HCT116 (cell line): ENCODE results near the gene SPG21. TPM values are rescaled to one million over a fixed set of nuclear protein-coding genes. Genes with fewer than 3 reads are reported as not detected.

Experiments used
- ATAC-seq: fragments of 200-7000 bp; cut with Tn5 transposase; 2 replicates; pipeline ENCODE4 v1.9.1; 2020; ENCODE audit warnings: mild to moderate bottlenecking, moderate library complexity
- BruUV-seq: library from RNA; stranded (reverse); fragments of 400-500 nt; replicated peaks from 2 replicates; lab custom pipeline; 2021; lab: Mats Ljungman, UMichigan
- CTCF ChIA-PET: fragments of 300-600 bp; sonication (Branson Sonifier 250); formaldehyde crosslinking; loops from one replicate; lab custom pipeline; 2021; ENCODE audit warnings: antibody characterized with exemption; lab: Charles Lee
- POLR2A ChIA-PET: fragments of 300-600, 350-600 bp; sonication (Branson Sonifier 250); formaldehyde crosslinking; loops from one replicate; lab custom pipeline; 2021; ENCODE audit warnings: antibody characterized with exemption; lab: Charles Lee
- RAD21 ChIA-PET, 2 experiments: fragments of 300-600 bp; sonication (Branson Sonifier 250); formaldehyde crosslinking; loops; one replicate each; lab custom pipeline; 2023; ENCODE audit warnings: low total read pairs in 2 of 2; ENCODE audit not compliant: uncharacterized antibody in 2 of 2, unreplicated experiment in 2 of 2, low non-redundant PET in 1 of 2; lab: Charles Lee
- DNase-seq: peaks from one replicate; pipeline ENCODE4 v3.0.0-alpha.2; 2010; ENCODE audit warnings: low read depth, low spot score
- H2AFZ ChIP-seq: fragments of 200-600 bp; shearing (Covaris generic), sonication (generic); 2 replicates; pipeline ENCODE4 v1.6.1; 2017; ENCODE audit warnings: low read depth, mixed run types, mixed read lengths, antibody characterized with exemption, low read length; ENCODE audit not compliant: poor library complexity, severe bottlenecking
- H3K27ac ChIP-seq: 2 replicates; pipeline ENCODE4 v1.5.1; 2012; ENCODE audit warnings: low read depth, low read length
- H3K27me3 ChIP-seq: fragments of 200-600 bp; sonication (generic); 2 replicates; pipeline ENCODE4 v1.6.1; 2016; ENCODE audit warnings: mixed run types, low read length, mixed read lengths; ENCODE audit not compliant: insufficient read depth
- H3K36me3 ChIP-seq, 2 experiments: fragments of 200-500 bp in 1 of 2; fragments of 200-600 bp in 1 of 2; sonication (Bioruptor generic) in 1 of 2; sonication (generic) in 1 of 2; 2 replicates each; pipeline versions ENCODE4 v1.5.1 to v1.6.1; 2014 to 2016; ENCODE audit warnings: low read length in 2 of 2, inconsistent platforms in 1 of 2, mixed read lengths in 1 of 2, mixed run types in 1 of 2; ENCODE audit not compliant: insufficient read depth in 2 of 2, control insufficient read depth in 1 of 2
- H3K4me1 ChIP-seq, 2 experiments: fragments of 200-600 bp in 1 of 2; sonication (generic) in 1 of 2; 2 replicates each; pipeline versions ENCODE4 v1.5.1 to v1.6.1; 2012 to 2017; ENCODE audit warnings: low read length in 2 of 2, inconsistent platforms in 1 of 2, mild to moderate bottlenecking in 1 of 2, mixed read lengths in 1 of 2, mixed run types in 1 of 2, moderate library complexity in 1 of 2; ENCODE audit not compliant: insufficient read depth in 2 of 2, control insufficient read depth in 1 of 2
- H3K4me2 ChIP-seq: fragments of 200-600 bp; sonication (generic); 2 replicates; pipeline ENCODE4 v1.6.1; 2017; ENCODE audit warnings: mixed run types, low read length, mixed read lengths
- H3K4me3 ChIP-seq, 2 experiments: fragments of 200-600 bp in 1 of 2; sonication (generic) in 1 of 2; replicated peaks in 1 of 2; 2 replicates each; pipeline ENCODE4 v1.5.1; 2011 to 2016; ENCODE audit warnings: low read length in 2 of 2, control low read depth in 1 of 2, low read depth in 1 of 2, mild to moderate bottlenecking in 1 of 2, mixed read lengths in 1 of 2, mixed run types in 1 of 2
- H3K79me2 ChIP-seq: fragments of 200-600 bp; sonication (generic); 2 replicates; pipeline ENCODE4 v1.6.1; 2017; ENCODE audit warnings: mild to moderate bottlenecking, mixed run types, low read length, moderate library complexity, mixed read lengths; ENCODE audit not compliant: insufficient read depth
- H3K9ac ChIP-seq: fragments of 200-600 bp; sonication (generic); 2 replicates; pipeline ENCODE4 v1.6.1; 2016; ENCODE audit warnings: low read length, mixed read lengths
- H3K9me2 ChIP-seq: fragments of 200-600 bp; sonication (generic), shearing (Covaris generic); 2 replicates; pipeline ENCODE4 v1.6.1; 2017; ENCODE audit warnings: mixed run types, mild to moderate bottlenecking, moderate library complexity; ENCODE audit not compliant: insufficient read depth
- H3K9me3 ChIP-seq, 2 experiments: fragments of 200-500 bp in 1 of 2; fragments of 200-600 bp in 1 of 2; sonication (Bioruptor generic) in 1 of 2; sonication (generic) in 1 of 2; 2 replicates each; pipeline ENCODE4 v1.6.1; 2014 to 2017; ENCODE audit warnings: low read length in 2 of 2, mixed read lengths in 2 of 2, inconsistent platforms in 1 of 2, low read depth in 1 of 2, mild to moderate bottlenecking in 1 of 2, mixed run types in 1 of 2, moderate library complexity in 1 of 2; ENCODE audit not compliant: control insufficient read depth in 1 of 2, insufficient read depth in 1 of 2
- H4K20me1 ChIP-seq: fragments of 200-600 bp; sonication (generic), shearing (Covaris generic); 2 replicates; pipeline ENCODE4 v1.6.1; 2017; ENCODE audit warnings: mixed run types, mild to moderate bottlenecking, moderate library complexity; ENCODE audit not compliant: insufficient read depth
- CBX3 ChIP-seq: IDR thresholded peaks from 2 replicates; pipeline ENCODE4 v1.6.1; 2012; ENCODE audit warnings: low read depth
- CEBPB ChIP-seq: IDR thresholded peaks from 2 replicates; pipeline ENCODE4 v1.6.1; 2012; ENCODE audit warnings: low read depth
- CTCF ChIP-seq, 3 experiments: fragments of 200-600 bp in 1 of 3; sonication (generic) in 1 of 3; IDR thresholded peaks in 2 of 3; conservative IDR thresholded peaks in 1 of 3; 2 replicates each; pipeline ENCODE4 v1.5.1; 2012 to 2017; ENCODE audit warnings: low read depth in 2 of 3, low read length in 2 of 3, antibody characterized with exemption in 1 of 3, borderline replicate concordance in 1 of 3, control low read depth in 1 of 3, mild to moderate bottlenecking in 1 of 3, mixed read lengths in 1 of 3, mixed run types in 1 of 3, moderate library complexity in 1 of 3; ENCODE audit not compliant: insufficient read depth in 1 of 3
- EGR1 ChIP-seq: IDR thresholded peaks from 2 replicates; pipeline ENCODE4 v1.6.1; 2012; ENCODE audit warnings: low read depth
- ELF1 ChIP-seq: IDR thresholded peaks from 2 replicates; pipeline ENCODE4 v1.6.1; 2012; ENCODE audit warnings: low read depth, borderline replicate concordance
- EZH2 ChIP-seq: fragments of 200-600 bp; sonication (generic); IDR thresholded peaks from 2 replicates; pipeline ENCODE4 v1.6.1; 2017; ENCODE audit warnings: antibody characterized with exemption, mixed run types
- FOSL1 ChIP-seq: IDR thresholded peaks from 2 replicates; pipeline ENCODE4 v1.6.1; 2012; ENCODE audit warnings: low read depth
- JUND ChIP-seq: IDR thresholded peaks from 2 replicates; pipeline ENCODE4 v1.6.1; 2012
- MAX ChIP-seq: IDR thresholded peaks from 2 replicates; pipeline ENCODE4 v1.6.1; 2012
- POLR2A ChIP-seq: IDR thresholded peaks from 2 replicates; pipeline ENCODE4 v1.7.0; 2011; ENCODE audit warnings: borderline replicate concordance; ENCODE audit not compliant: insufficient read depth, insufficient read length; ENCODE audit errors: extremely low read depth
- RAD21 ChIP-seq: IDR thresholded peaks from 2 replicates; pipeline ENCODE4 v1.6.1; 2012; ENCODE audit warnings: low read depth, mild to moderate bottlenecking
- REST ChIP-seq: IDR thresholded peaks from 2 replicates; pipeline ENCODE4 v1.6.1; 2012; ENCODE audit warnings: low read depth
- SIN3A ChIP-seq: IDR thresholded peaks from 2 replicates; pipeline ENCODE4 v1.6.1; 2012; ENCODE audit warnings: low read depth
- TCF7L2 ChIP-seq: IDR thresholded peaks from 2 replicates; pipeline ENCODE4 v1.7.0; 2011; ENCODE audit warnings: borderline replicate concordance, inconsistent platforms; ENCODE audit not compliant: insufficient read depth, insufficient read length; ENCODE audit errors: extremely low read depth
- ZNF274 ChIP-seq: fragments of 200-500 bp; sonication (Bioruptor generic); IDR thresholded peaks from 2 replicates; pipeline ENCODE4 v1.6.1; 2014; ENCODE audit warnings: mild to moderate bottlenecking, low read depth, low read length, inconsistent platforms
- intact Hi-C: fragments of 100-400 bp; cut with micrococcal nuclease; formaldehyde crosslinking; loops from 2 replicates; pipeline ENCODE4 v1.10.0; 2022
- total RNA-seq: library from RNA; stranded (reverse); gene quantifications from one replicate; pipeline ENCODE4 v1.2.1, GENCODE V29; 2021; ENCODE audit not compliant: unreplicated experiment

The SPG21 gene
- total RNA-seq, 1 experiment from 2014 or later, result 72.7 TPM

- no peak for TF ChIP-seq REST
Measured at GRCh38 chr15:64930778-64931371, 58.8 kb downstream of the SPG21 start (continued).

GRCh38 chr15:64930019-64930652 is 59.6 kb downstream of the SPG21 start:
- Histone ChIP-seq H2AFZ (no peak overlapping the region), H3K9ac (no peak overlapping the region), H3K9me3 (no peaks in the 10 kb centered on the region), H3K9me2 (no peaks in the 10 kb centered on the region), H3K27me3 (no peaks in the 10 kb centered on the region), H3K4me3 (no peak overlapping the region), H4K20me1 (no peaks in the 10 kb centered on the region), H3K36me3 (0 out of 4 replicates have a peak, but pooled peaks cover 0 to 2% of the 10 kb centered on the region in 2 experiments), H3K27ac (no peak overlapping the region), H3K4me2 (no peak overlapping the region), H3K79me2 (no peaks in the 10 kb centered on the region), H3K4me1 (peaks cover 0 to 6% of the 10 kb centered on the region in 2 experiments; a peak in 1 of 4 replicates)
- ChIA-PET POLR2A (no interaction called here), CTCF (no interaction called here), RAD21 (no interaction called here)
- no peak for DNase-seq
- TF ChIP-seq FOSL1 (no peak), MAX (no peak), ZNF274 (no peak), TCF7L2 (no peak), ELF1 (no peak), EGR1 (no peak), CEBPB (no peak), POLR2A (no peak), CTCF (IDR thresholded peaks at IDR 0.05 in 2 of 3, conservative IDR thresholded peaks at IDR 0.05 in 1 of 3; ENCODE audit: borderline replicate concordance in 1 of 3, insufficient read depth in 1 of 3, low read depth in 2 of 3, low read length in 2 of 3) (no peak), JUND (no peak), CBX3 (no peak), RAD21 (no peak), SIN3A (no peak), EZH2 (no peak)
- intact Hi-C loops, result no loop called here
- BruUV-seq, result no TSS peak
- ATAC-seq, result no peak
